ENCODE results near the gene MALAT1.
"Not testable (repeated sequence)": the region's sequence is repeated elsewhere in the genome, so short reads cannot be mapped to it uniquely, and the experiment has no call there.

Gene MALAT1

DNA sequence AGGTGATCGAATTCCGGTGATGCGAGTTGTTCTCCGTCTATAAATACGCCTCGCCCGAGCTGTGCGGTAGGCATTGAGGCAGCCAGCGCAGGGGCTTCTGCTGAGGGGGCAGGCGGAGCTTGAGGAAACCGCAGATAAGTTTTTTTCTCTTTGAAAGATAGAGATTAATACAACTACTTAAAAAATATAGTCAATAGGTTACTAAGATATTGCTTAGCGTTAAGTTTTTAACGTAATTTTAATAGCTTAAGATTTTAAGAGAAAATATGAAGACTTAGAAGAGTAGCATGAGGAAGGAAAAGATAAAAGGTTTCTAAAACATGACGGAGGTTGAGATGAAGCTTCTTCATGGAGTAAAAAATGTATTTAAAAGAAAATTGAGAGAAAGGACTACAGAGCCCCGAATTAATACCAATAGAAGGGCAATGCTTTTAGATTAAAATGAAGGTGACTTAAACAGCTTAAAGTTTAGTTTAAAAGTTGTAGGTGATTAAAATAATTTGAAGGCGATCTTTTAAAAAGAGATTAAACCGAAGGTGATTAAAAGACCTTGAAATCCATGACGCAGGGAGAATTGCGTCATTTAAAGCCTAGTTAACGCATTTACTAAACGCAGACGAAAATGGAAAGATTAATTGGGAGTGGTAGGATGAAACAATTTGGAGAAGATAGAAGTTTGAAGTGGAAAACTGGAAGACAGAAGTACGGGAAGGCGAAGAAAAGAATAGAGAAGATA lies at the start of gene MALAT1:
Gene MALAT1 (plus strand): TSS at position 69 of the 736 bp plus-strand sequence.
- DNase-seq (ENCODE audit: low read depth), result peak; percentile 91

DNA sequence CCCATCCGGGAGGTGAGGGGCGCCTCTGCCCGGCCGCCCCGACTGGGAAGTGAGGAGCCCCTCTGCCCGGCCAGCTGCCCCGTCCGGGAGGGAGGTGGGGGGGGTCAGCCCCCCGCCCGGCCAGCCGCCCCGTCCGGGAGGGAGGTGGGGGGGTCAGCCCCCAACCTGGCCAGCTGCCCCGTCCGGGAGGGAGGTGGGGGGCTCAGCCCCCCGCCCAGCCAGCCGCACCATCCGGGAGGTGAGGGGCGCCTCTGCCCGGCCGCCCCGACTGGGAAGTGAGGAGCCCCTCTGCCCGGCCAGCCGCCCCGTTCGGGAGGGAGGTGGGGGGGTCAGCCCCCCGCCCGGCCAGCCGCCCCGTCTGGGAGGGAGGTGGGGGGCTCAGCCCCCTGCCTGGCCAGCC lies 47.5 kb upstream of the MALAT1 start:
- not testable (repeated sequence) for DNase-seq (ENCODE audit: low read depth)

DNA sequence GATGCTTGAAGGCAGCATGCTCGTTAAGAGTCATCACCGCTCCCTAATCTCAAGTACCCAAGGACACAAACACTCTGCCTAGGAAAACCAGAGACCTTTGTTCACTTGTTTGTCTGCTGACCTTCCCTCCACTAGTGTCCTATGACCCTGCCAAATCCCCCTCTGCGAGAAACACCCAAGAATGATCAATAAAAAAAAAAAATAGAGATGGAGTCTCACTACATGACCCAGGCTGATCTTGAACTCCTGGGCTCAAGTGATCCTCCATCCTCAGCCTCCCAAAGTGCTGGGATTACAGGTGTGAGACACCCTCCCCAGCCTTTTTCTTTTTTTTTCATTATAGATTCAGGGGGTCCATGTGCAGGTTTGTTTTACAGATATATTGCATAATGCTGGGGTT lies 46.6 kb upstream of the MALAT1 start:
- not testable (repeated sequence) for DNase-seq (ENCODE audit: low read depth)

DNA sequence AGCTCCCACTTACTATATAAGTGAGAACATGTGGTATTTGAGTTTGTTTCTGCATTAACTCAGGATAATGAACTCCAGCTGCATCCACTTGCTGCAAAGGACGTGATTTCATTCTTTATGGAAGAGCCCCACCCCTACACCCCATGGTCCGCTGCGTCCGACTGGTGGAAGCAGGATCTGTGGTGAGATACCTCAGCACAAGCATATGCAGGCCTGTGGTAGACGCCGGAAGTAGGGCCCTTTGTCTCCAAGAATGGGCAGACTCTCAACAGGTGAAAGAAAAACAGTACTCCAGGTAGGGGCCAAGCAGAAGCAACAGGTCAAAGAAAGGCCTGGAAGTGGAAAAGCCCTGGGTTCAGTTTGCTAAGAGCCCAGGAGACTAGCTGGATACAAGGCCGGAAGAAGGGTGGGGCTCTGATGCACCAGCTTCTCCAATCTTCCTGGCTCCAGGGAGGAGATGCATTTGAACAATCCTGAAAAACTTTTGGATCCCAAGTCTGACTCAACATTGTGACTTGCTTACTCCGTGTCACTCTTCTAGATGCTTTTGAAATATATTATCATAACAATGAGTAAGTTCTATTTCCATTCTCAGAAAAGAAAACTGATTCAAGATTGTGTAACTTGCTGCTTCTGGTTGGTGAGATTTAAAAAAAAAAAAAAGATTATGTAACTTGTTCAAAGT lies 45.9 kb upstream of the MALAT1 start:
- no peak for DNase-seq (ENCODE audit: low read depth)

DNA sequence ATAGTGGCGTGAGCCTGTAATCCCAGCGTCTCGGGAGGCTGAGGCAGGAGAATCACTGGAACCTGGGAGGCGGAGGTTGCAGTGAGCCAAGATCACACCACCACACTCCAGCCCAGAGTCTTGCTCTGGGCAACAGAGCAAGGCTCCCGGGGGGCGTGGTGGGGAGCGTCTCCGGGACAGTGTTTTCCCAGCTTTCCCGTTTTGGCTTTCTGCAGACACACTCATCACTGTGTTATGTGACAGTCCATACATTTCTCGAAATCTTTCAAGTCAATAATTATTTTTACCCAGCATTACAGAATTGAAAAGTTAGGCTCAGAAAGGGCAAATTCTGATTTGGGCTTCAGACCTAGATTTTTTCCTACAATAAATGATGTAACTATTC lies 44.5 kb upstream of the MALAT1 start:
- DNase-seq (ENCODE audit: low read depth), result no peak

DNA sequence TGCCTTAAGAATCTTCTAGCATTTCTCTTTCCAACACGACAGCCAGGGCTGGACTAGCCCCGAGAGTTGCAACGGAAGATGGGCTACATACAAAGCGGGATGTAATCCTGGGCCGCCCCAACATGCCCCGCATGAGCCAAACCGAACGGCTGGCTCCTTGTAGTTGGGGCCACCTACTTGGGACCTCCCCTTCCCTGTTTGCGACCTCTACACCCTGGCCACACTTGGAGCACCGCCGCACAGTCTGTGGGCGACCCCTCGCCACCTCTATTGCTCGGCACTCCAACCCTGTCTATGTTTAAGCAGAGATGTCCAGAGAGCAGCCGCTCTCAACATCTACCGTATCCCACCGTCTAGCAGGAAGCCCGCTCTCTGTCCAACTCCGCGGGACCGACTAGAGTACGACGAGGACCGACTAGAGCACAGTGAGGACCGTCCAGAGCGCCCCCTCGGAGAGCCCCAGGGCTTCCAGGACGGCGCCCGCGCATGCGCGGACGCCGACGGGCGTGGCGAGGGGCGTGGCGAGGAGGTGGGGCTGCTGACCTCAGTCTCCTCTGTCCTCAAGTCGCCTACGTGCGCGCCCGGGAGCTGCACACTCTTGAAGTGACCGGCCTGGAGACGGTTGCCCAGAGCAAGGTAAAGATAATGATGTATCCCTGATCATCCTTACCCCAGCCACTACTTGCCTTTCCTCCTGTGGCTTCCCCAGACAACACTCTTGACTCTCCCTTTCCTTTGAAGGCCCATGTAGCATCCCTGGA lies 44.0 kb upstream of the MALAT1 start:
- DNase-seq (ENCODE audit: low read depth), result peak; percentile 66

DNA sequence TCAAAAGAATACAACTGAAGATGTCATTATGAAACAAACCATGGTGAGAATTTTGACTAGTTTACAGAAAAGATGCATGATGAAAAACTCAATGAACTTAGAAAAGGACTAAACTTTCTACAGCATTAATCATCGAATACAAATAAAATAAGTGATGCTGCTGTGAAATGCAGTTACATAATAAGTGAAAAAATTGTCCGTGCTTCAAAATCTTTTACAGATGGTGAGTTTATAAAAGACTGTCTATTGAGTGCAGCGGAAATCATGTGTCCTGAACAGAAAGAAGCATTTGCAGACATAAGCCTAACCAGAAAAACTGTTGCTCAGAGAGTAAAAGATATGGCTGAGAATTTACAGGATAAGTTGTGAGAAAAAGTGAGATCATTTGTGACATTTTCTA lies 42.4 kb upstream of the MALAT1 start:
- DNase-seq (ENCODE audit: low read depth), result no peak

DNA sequence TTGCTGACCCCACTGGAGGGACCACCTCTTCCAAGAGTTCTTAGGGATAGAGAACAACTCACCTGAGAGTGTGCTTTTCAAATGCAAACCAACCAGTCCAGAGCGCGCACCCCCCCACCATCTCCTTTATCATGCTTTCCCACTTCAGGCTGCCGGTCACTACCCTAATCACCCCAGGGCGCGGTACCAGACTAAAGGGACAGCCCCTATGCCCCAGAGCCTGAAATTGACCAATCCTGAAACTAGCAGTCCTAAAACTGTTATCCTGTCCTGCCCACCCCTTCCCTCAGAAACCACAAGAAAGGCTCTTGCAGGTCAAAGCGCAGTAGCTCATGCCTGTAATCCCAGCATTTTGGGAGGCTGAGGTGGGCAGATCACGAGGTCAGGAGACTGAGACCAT lies 39.3 kb upstream of the MALAT1 start:
- no peak for DNase-seq (ENCODE audit: low read depth)

DNA sequence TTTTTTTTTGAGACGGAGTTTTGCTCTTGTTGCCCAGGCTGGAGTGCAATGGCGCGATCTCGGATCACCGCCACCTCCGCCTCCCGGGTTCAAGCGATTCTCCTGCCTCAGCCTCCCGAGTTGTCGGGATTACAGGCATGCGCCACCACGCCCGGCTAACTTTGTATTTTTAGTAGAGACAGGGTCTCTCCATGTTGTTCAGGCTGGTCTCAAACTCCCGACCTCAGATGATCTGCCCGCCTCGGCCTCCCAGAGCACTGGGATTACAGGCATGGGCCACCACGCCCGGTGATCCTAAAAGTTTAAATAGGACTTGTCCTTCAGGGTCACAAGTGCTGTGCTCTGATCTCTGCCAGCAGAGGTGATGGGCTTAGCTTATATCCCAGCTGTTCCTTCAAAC lies 33.4 kb upstream of the MALAT1 start:
- DNase-seq (ENCODE audit: low read depth), result not testable (repeated sequence)

DNA sequence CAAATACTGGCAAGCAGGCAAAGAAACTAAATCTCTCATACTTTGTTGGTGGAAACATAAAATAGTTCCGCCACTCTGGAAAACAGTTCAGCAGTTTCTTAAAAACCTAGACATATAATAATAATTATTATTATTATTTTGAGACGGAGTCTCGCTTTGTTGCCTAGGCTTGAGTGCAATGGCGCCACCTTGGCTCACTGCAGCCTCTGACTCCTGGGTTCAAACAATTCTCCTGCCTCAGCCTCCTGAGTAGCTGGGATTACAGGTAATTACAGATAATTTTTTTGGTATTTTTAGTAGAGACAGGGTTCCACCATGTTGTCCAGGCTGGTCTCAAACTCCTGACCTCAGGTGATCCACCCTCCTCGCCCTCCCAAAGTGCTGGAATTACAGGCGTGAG lies 31.5 kb upstream of the MALAT1 start:
- DNase-seq (ENCODE audit: low read depth), result not testable (repeated sequence)

DNA sequence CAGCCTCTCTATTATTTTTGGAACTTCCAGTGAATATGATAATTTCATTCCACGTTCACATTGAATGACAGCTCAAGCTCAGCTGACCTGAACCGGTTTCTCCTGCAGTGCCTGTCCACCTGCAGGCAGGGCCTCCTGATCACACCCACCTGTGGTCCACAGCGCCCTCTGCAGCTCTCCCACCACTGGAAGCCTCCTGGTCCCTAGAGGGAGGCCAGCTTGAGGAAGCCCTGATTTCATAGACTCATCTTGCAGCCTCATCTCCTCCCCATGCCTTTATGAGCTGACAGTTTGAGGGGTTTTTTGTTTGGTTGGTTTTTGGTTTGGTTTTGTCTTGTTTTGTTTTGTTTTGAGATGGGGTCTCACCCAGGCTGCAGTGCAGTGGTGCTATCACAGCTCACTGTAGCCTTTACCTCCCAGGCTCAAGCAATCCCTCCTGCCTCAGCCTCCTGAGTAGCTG lies 29.9 kb upstream of the MALAT1 start:
- DNase-seq (ENCODE audit: low read depth), result no peak

DNA sequence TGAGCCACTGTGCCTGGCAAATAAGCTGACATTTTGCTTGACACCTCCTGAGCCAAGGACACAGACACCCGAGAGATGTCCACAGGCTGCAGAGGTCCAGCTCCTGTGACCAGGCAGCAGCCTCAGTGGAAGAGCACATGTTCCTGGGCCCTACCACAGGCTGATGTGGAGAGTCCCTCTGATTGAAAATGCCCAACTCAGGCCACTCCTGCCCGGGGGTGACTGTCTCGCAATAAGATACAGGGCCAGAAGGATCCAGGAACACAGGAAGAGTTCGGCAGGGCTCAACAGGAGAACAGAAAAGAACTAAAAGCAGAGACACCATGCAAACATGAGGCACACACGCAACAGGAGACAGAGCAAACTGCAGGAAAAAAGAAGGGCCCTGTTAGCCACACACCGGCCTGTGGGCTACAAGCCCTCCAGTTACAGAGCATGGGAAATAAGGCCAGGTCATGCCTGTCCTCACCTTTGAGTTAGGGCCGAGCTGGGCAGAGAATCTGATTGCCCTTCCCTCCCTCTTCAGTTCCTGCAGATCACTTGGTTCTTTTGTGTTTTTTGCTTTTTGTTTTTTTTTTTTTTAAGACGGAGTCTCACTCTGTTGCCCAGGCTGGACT lies 28.3 kb upstream of the MALAT1 start:
- no peak for DNase-seq (ENCODE audit: low read depth)

DNA sequence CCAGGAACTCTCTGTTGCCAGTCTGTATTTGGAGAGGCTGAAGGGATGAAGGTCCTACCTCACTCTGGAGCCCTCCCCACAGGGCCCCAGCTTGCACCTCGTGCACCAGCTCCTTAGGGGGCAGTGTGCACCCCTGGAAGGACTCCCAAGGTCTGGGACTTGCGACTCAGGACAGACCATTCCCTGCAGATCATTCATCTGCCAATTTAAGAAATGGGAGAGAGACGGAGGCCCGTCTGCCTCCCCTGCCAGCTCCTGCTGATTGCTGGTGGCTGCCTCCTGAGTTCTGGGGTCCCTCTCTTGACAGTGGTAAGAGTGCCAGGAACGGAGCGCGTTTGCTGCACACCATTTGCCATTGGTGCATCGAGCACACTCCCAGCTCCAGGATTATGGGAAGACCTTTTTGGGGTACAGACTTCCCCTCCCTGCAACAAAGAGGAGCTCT lies 27.4 kb upstream of the MALAT1 start:
- DNase-seq (ENCODE audit: low read depth), result no peak

DNA sequence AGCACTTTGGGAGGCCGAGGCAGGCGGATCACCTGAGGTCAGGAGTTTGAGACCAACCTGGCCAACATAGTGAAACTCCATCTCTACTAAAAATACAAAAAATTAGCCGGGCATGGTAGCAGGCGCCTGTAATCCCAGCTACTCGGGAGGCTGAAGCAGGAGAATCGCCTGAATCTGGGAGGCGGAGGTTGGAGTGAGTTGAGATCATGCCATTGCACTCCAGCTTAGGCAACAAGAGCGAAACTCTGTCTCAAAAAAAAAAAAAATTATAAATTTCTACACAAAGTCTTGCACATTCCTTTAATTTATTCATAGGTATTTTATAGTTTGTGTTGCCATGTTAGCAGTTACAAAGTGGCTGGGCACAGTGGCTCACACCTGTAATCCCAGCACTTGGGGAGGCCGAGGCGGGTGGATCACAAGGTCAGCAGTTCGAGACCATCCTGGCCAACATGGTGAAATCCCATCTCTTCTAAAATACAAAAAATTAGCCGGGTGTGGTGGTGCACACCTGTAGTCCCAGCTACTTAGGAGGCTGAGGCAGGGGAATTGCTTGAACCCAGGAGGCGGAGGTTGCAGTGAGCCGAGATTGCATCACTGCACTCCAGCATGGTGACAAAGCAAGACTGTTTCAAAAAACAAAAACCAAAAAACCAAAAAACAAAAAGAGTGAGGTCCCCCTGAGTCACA lies 26.1 kb upstream of the MALAT1 start:
- DNase-seq (ENCODE audit: low read depth), result not testable (repeated sequence)

DNA sequence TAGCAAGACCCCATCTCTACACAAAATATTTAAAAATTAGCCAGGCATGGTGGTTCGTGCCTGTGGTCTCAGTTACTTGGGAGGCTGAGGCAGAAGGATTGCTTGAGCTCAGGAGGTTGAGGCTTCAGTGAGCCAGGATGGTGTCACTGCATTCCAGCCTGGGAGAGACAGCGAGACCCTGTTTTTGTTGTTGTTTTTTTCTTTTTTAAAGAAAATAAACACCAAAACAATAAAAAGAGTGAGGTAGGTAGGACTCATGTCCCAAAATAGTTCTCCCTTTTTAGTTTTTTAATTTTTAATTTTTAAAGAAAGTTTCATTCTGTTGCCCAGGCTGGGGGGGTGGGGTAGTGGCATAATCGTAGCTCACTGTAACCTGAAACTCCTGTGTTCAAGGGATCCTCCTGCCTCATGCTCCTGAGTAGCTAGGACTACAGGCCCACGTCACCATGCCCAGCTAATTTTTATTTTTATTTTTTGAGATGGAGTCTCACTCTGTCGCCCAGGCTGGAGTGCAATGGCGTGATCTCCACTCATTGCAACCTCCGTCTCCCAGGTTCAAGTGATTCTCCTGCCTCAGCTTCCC lies 25.5 kb upstream of the MALAT1 start:
- DNase-seq (ENCODE audit: low read depth), result no peak

DNA sequence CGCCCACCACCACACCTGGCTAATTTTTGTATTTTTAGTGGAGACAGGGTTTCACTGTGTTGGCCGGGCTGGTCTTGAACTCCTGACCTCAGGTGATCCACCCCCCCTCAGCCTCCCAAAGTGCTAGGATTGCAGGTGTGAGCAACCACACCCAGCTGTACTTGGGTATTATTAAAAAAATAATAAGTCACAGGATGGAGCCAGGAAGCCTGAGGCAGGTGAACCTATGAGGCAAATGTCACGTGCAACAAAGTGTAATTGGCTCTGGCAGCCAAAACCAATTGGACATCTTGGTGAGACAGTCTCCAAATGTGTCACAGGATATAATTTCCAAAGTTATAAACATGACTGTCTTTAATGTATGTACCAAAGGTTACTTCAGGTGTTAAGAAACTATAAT lies 24.0 kb upstream of the MALAT1 start:
- no peak for DNase-seq (ENCODE audit: low read depth)

DNA sequence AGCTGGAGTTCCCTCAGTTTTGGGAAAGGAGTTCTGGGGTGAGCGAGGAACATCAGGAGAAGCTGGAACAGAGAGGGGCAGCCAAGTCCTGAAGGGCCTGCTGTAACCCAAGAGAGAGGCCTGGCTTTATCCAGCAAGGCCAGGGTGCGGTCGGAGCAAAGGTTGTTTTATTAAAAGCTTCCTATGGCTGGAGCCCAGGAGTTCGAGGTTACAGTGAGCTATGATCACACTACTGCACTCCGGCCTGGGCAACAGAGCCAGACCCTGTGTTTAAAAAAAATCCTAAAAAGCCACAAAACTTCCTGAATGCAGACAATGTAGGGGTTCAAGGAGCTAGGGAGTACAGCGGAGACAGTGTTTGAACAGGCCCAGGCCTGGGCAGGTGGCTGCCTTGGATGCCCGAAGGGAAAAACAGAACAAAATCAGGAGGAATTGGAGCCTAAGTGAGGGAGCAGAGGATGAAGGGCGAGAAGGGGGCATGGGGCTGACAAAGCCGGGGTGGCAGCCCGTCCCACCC lies 22.2 kb upstream of the MALAT1 start:
- no peak for DNase-seq (ENCODE audit: low read depth)

DNA sequence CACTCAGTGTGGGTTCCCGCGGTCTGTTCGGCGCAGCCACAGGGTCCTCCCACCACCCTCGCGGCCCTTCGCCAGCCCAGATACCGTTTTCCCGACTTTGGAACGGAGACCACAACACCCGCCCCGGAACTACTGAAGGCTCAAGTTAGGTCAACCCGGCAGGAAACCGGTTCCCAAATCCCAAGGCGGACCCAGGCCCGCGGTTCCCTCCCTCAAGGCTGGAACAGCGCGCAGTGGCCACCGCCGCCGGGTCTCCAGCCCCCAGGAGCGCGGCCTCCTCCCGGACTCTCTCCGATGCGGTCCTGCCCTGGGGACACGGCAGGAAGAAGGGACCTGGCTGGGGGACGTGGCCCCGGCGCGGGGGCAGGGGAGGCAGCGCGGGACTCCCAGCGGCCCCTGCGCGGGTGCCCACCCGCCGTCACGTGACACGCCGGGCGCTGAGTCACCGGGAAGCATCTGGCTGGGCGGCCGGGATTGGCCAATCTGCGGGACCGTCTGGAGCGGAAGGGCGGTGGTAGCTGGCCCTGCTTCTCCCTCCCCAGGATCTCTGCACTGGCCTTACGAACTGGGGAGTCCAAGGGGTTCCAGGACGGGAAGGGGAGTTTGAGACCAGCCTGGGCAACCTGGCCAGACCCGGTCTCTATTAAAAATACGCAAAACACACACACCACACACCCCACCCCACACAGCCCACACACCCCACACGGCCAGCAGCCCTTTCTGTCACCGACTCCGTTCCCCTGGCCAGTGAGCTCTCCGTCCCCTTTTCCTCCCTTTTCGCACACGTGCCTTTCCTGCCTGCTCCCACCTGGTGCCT lies 21.5 kb upstream of the MALAT1 start:
- DNase-seq (ENCODE audit: low read depth), result peak; percentile 87

DNA sequence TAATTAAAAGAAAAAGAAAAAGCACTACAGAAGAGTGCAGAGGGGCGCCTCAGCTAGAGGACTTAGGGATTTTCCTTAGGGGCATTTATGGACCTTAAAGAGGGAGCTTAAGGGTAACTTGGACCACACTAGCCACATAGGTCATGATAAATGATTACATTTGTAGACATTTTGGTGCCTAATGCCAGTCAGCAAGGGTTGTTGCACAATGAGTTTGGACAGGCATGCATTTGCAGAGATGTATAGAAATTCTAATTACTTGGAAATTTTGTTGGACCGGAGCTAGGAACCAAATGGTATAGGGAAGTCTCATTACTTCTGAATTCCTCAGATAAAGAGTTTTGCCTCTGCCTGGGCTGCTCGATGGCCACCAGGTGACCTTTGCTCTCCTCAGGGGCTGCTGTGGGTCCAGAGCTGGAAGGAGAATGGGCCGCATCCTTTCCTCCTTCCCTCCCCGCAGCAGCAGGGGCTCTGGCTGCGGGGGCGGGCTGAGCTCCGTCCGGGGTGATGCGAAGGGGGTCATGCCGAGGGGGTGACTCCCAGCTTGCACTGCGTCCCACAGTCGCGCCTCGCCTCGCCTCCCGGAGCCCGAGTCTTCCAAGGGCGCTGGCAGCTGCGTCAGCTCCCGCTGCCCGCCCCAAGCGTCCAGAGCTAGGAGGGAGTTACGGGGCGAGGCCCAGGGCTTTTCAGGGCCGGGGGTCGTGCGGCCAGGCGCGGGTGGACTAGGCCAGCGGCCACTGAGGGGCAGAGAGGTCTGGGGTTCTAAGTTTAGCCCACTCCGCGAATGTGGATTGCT lies 20.3 kb upstream of the MALAT1 start:
- no peak for DNase-seq (ENCODE audit: low read depth)
